ENCODE measurements around the gene ROR2. TPM values are rescaled to one million over a fixed set of nuclear protein-coding genes. Genes with fewer than 3 reads are reported as not detected.

The ROR2 gene
- total and polyA plus RNA-seq, 2 experiments from 2014 or later = 8.1 to 18.8 TPM

DNA sequence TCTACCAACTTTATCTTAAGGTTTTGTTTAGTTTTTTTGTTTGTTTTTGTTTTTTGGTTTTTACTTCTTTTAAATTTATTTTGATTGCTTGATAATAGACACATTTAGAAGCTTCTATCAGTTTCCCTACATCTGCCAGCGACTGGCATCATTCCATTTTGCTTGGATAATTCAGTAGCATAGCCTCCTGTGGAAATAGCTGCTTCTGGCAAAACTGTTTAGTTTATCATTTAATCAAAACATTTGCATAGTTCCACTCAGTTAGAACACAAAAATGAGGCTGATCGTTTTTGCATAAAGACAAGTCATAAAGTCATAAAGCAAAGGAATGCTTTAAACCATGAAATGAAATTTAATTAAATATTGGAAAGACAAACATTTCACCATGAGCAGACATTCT, 392.7 kb downstream of the ROR2 start (continued):
- TF ChIP-seq, protein P1, sequence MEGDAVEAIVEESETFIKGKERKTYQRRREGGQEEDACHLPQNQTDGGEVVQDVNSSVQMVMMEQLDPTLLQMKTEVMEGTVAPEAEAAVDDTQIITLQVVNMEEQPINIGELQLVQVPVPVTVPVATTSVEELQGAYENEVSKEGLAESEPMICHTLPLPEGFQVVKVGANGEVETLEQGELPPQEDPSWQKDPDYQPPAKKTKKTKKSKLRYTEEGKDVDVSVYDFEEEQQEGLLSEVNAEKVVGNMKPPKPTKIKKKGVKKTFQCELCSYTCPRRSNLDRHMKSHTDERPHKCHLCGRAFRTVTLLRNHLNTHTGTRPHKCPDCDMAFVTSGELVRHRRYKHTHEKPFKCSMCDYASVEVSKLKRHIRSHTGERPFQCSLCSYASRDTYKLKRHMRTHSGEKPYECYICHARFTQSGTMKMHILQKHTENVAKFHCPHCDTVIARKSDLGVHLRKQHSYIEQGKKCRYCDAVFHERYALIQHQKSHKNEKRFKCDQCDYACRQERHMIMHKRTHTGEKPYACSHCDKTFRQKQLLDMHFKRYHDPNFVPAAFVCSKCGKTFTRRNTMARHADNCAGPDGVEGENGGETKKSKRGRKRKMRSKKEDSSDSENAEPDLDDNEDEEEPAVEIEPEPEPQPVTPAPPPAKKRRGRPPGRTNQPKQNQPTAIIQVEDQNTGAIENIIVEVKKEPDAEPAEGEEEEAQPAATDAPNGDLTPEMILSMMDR (conservative IDR thresholded peaks at IDR 0.05; ENCODE audit: low read depth in 2 of 2) = no peak
- TF ChIP-seq STAT1 (IDR thresholded peaks at IDR 0.05; ENCODE audit: unreplicated experiment) (no peak), ZNF331 (CRISPR knock-in tag; IDR thresholded peaks at IDR 0.05; ENCODE audit: low read depth) (no peak)
- TF ChIP-seq, protein P2, sequence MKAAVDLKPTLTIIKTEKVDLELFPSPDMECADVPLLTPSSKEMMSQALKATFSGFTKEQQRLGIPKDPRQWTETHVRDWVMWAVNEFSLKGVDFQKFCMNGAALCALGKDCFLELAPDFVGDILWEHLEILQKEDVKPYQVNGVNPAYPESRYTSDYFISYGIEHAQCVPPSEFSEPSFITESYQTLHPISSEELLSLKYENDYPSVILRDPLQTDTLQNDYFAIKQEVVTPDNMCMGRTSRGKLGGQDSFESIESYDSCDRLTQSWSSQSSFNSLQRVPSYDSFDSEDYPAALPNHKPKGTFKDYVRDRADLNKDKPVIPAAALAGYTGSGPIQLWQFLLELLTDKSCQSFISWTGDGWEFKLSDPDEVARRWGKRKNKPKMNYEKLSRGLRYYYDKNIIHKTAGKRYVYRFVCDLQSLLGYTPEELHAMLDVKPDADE (IDR thresholded peaks at IDR 0.05) = no peak

DNA sequence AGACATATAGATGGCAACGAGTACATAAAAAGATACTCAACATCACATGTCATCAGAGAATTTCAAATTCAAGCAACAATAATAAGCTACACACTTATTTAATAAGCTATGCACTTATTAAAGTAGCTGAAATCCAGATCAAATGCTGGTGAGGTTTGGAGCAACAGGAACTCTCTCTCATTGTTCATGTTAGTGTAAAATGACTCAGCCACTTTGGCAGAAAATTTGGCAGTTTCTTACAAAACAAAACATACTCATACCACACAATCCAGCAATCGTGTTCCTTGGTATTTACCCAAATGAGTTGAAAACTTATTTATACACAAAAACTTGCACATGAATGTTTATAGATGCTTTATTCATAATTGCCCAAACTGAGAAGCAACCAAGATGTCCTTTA, 394.9 kb downstream of the ROR2 start:
- ATAC-seq (no peak), DNase-seq (ENCODE audit: low spot score) (no peak)
- H3K36me3 ChIP-seq (ENCODE audit: insufficient read depth) = no peaks in the 10 kb centered on the region
- Mint-ChIP-seq H3K9me3 (peaks cover 6% of the 10 kb centered on the region; the same call in 2 of the 3 replicates), H3K4me1 (peaks cover 19% of the 10 kb centered on the region), H3K27me3 (ENCODE audit: insufficient read depth, low read depth, poor library complexity) (peaks cover 4% of the 10 kb centered on the region), H3K27ac (no peak overlapping the region), H3K4me3 (no peak overlapping the region), H3K36me3 (ENCODE audit: low read depth) (no peaks in the 10 kb centered on the region; the same call in 2 of the 3 replicates)
- H3K9me2 ChIP-seq (ENCODE audit: insufficient read depth) = peaks cover 5% of the 10 kb centered on the region; the same call in 1 of the 2 replicates
- no peak overlapping the region for H3K4me3 ChIP-seq
- H3F3A ChIP-seq (replicated peaks; ENCODE audit: low read depth) = no peaks in the 10 kb centered on the region
- H3K4me1 ChIP-seq (ENCODE audit: insufficient read depth) = peaks cover 19% of the 10 kb centered on the region
- H2AFZ ChIP-seq = no peak overlapping the region
- H3K27ac ChIP-seq (ENCODE audit: low read depth) = no peak overlapping the region
- H3K4me2 ChIP-seq = no peak overlapping the region
- H3K79me2 ChIP-seq (replicated peaks; ENCODE audit: insufficient read depth) = no peaks in the 10 kb centered on the region
- no peaks in the 10 kb centered on the region for H4K20me1 ChIP-seq (replicated peaks; ENCODE audit: insufficient read depth)
- H3K27me3 ChIP-seq (ENCODE audit: insufficient read depth) = no peaks in the 10 kb centered on the region
- TF ChIP-seq STAT1 (IDR thresholded peaks at IDR 0.05; ENCODE audit: unreplicated experiment) (no peak), ZNF331 (CRISPR knock-in tag; IDR thresholded peaks at IDR 0.05; ENCODE audit: low read depth) (no peak), JUNB (IDR thresholded peaks at IDR 0.05; ENCODE audit: unreplicated experiment) (no peak), ZNF114 (CRISPR knock-in tag; IDR thresholded peaks at IDR 0.05) (no peak), EZH2phosphoT487 (IDR thresholded peaks at IDR 0.05; ENCODE audit: unreplicated experiment) (no peak), NANOG (IDR thresholded peaks at IDR 0.05; ENCODE audit: borderline replicate concordance) (no peak)
- TF ChIP-seq, protein P2 (IDR thresholded peaks at IDR 0.05) = no peak
- TF ChIP-seq, protein P3, sequence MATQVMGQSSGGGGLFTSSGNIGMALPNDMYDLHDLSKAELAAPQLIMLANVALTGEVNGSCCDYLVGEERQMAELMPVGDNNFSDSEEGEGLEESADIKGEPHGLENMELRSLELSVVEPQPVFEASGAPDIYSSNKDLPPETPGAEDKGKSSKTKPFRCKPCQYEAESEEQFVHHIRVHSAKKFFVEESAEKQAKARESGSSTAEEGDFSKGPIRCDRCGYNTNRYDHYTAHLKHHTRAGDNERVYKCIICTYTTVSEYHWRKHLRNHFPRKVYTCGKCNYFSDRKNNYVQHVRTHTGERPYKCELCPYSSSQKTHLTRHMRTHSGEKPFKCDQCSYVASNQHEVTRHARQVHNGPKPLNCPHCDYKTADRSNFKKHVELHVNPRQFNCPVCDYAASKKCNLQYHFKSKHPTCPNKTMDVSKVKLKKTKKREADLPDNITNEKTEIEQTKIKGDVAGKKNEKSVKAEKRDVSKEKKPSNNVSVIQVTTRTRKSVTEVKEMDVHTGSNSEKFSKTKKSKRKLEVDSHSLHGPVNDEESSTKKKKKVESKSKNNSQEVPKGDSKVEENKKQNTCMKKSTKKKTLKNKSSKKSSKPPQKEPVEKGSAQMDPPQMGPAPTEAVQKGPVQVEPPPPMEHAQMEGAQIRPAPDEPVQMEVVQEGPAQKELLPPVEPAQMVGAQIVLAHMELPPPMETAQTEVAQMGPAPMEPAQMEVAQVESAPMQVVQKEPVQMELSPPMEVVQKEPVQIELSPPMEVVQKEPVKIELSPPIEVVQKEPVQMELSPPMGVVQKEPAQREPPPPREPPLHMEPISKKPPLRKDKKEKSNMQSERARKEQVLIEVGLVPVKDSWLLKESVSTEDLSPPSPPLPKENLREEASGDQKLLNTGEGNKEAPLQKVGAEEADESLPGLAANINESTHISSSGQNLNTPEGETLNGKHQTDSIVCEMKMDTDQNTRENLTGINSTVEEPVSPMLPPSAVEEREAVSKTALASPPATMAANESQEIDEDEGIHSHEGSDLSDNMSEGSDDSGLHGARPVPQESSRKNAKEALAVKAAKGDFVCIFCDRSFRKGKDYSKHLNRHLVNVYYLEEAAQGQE (IDR thresholded peaks at IDR 0.05; ENCODE audit: unreplicated experiment) = no peak
- TF ChIP-seq, protein P4, sequence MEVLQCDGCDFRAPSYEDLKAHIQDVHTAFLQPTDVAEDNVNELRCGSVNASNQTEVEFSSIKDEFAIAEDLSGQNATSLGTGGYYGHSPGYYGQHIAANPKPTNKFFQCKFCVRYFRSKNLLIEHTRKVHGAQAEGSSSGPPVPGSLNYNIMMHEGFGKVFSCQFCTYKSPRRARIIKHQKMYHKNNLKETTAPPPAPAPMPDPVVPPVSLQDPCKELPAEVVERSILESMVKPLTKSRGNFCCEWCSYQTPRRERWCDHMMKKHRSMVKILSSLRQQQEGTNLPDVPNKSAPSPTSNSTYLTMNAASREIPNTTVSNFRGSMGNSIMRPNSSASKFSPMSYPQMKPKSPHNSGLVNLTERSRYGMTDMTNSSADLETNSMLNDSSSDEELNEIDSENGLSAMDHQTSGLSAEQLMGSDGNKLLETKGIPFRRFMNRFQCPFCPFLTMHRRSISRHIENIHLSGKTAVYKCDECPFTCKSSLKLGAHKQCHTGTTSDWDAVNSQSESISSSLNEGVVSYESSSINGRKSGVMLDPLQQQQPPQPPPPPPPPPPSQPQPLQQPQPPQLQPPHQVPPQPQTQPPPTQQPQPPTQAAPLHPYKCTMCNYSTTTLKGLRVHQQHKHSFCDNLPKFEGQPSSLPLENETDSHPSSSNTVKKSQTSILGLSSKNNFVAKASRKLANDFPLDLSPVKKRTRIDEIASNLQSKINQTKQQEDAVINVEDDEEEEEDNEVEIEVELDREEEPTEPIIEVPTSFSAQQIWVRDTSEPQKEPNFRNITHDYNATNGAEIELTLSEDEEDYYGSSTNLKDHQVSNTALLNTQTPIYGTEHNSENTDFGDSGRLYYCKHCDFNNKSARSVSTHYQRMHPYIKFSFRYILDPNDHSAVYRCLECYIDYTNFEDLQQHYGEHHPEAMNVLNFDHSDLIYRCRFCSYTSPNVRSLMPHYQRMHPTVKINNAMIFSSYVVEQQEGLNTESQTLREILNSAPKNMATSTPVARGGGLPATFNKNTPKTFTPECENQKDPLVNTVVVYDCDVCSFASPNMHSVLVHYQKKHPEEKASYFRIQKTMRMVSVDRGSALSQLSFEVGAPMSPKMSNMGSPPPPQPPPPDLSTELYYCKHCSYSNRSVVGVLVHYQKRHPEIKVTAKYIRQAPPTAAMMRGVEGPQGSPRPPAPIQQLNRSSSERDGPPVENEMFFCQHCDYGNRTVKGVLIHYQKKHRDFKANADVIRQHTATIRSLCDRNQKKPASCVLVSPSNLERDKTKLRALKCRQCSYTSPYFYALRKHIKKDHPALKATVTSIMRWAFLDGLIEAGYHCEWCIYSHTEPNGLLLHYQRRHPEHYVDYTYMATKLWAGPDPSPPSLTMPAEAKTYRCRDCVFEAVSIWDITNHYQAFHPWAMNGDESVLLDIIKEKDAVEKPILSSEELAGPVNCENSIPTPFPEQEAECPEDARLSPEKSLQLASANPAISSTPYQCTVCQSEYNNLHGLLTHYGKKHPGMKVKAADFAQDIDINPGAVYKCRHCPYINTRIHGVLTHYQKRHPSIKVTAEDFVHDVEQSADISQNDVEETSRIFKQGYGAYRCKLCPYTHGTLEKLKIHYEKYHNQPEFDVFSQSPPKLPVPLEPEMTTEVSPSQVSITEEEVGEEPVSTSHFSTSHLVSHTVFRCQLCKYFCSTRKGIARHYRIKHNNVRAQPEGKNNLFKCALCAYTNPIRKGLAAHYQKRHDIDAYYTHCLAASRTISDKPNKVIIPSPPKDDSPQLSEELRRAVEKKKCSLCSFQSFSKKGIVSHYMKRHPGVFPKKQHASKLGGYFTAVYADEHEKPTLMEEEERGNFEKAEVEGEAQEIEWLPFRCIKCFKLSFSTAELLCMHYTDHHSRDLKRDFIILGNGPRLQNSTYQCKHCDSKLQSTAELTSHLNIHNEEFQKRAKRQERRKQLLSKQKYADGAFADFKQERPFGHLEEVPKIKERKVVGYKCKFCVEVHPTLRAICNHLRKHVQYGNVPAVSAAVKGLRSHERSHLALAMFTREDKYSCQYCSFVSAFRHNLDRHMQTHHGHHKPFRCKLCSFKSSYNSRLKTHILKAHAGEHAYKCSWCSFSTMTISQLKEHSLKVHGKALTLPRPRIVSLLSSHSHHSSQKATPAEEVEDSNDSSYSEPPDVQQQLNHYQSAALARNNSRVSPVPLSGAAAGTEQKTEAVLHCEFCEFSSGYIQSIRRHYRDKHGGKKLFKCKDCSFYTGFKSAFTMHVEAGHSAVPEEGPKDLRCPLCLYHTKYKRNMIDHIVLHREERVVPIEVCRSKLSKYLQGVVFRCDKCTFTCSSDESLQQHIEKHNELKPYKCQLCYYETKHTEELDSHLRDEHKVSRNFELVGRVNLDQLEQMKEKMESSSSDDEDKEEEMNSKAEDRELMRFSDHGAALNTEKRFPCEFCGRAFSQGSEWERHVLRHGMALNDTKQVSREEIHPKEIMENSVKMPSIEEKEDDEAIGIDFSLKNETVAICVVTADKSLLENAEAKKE (CRISPR knock-in tag; IDR thresholded peaks at IDR 0.05) = no peak

All from GM23338 (cell line).